CD4-positive, alpha-beta T cell treated with Interleukin-15 for 1 hour (primary cell): ENCODE data around the gene TRAPPC3L.

Experiments used
- DNase-seq: peaks from one replicate; pipeline ENCODE4 v3.0.0-alpha.2; 2020

TRAPPC3L gene

DNA sequence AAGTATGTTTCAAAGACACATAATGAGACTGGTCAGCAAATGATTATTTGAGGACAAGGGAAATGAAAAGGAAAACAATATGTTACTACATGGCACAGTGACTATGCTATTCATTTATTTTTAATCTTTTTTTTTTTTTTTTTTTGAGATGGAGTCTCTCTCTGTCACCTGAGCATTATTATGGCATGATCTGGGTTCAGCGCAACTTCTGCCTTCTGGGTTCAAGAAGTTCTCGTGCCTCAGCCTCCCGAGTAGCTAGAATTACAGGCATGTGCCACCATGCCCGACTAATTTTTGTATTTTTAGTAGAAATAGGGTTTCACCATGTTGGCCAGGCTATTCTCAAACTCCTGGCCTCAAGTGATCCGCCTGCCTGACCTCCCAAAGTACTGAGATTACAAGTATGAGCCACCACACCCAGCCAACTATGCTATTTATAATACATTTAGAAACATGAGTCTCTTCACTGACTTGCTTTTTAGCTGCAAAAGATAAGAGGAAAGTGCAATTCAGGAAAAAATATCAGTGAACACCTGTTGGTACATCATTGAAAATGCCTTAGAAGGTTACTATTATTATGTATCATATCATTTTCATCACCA lies 11.4 kb upstream of the TRAPPC3L start:
- DNase-seq = no peak

DNA sequence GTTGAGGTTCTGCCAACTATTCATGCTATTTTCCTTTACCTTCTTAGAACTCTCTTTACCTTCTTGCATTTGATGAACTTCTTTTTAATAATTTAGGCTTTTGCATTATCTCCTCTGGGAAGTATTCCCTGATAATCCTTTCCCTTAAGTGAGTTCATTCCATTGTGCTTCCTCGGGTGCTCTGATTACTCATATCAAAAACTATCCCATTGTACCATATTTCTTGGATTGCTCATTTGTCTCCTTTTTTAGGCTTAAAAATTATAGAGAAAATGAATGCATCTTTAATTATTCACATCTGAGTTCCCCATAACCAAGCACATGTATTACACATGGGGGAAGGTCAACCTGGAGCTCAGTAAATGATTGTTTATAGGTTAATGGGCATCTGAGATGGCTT lies 10.6 kb upstream of the TRAPPC3L start:
- no peak for DNase-seq

DNA sequence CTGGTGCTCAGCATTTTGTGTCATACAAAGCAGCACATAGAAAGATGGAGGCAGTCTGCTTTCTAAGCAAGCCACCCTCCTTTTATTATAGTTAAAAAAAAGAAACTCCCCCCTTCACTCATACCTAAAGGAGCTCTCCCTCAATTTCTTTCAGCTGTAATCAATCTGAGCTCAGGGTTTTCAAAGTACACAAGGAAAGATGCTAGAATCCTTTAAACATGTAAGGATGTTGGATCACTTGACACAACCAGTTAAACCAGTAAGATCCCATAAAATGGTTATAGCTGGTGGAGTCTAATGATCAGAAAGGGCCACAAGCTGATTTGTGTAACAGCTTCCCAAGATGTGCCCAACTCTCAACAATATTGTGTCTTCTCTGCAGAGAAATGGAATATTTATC lies 8.0 kb upstream of the TRAPPC3L start, which contains the start of gene CALHM4:
CALHM4 (plus strand) TSS at position 301 of the 400 bp plus-strand sequence; CDS start at position 344, 43 bp downstream.
- DNase-seq = no peak

DNA sequence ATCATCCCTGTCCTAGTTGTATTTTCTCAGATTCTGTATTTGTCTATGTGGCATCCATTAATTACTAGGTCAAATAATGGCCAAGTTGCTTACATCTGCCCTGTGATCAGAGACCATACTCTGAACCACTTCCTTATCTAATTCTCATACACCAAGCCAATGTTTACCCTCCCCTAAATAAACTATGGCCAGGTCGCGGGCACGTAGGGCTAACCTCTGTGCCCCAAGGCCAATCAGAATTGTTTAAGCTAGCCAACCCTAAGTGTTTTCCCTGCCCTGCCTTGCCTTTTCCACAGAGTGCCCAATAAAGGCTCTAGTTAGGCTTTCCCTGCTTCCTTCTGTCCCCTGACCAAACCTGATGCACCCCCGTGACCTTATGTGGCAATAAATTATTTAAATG lies 5.3 kb upstream of the TRAPPC3L start:
- no peak for DNase-seq

DNA sequence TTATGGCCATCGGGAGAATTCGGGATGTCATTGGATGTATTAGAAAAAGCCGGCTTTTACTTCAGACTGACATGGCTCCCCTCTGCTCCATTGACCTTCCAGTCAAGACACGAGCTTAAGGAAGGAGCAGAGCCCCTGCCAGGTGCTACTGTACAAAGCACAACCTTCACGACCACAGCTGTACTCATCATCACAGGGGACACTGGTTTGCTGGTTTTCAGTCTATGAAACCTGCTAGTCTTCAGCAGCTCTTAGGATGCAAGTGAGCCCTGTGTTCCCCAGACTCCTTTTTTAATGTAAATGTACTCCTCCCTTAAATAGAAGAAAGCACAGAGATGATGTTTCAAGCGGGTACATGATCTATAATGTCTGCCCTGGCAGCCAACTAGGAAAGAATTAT lies 1.9 kb upstream of the TRAPPC3L start:
- no peak for DNase-seq

DNA sequence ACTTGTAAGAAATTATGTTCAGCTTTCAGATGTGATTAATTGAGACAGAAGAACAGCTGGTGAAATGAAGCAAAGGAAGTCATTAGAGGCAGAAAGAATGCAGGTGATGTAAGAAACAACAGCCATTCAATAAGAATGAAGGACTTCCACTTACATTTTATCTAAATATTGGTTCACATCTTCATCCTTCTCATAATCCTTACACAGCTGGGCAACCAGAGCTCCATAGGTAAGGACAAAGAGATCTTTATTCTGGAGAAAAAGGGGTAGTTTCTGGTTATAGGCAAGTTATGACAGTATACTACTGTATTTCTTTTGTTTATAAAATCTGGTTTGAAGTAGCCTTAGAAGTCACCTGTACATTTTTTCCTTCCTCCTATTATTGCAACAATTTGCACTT lies 2.3 kb downstream of the TRAPPC3L start:
- DNase-seq = no peak

DNA sequence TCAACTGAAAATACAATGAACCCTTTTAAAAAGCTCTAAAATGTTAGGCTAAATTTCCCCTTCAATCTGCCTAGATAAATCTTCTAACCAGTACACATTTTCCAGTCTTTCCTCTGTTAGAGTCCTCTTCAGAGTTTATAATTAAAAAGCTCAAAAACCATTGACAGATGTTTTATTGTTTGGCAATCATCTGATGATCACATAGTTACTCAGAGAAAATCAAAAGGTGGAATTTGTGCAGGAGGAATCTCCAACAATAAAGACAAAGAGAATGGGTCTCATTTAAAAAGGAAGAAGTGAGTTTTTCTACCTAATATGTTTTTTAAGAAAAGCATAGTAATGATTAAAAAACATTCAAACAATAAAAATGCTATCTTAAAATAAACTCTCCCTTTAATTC lies 3.1 kb downstream of the TRAPPC3L start:
- no peak for DNase-seq

DNA sequence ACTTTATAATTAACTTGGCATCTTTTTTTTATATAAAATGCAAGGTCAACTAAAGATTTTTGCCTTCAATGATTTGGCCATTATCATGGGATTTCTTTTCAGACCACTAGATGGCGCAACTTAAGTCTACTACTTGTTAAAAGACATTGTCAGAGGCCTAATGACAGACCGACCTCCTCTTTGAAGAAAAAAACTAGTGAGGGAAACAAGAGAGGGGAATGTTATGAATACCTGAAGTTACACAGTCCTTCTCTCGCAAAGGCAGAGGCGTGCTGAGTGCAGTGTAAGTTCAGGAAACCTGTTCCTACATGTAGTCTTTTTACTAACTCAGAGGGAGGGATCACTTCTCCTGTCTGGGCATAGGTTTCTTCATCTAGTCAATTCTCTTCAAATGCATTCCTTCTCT lies 9.3 kb downstream of the TRAPPC3L start:
- DNase-seq = no peak

DNA sequence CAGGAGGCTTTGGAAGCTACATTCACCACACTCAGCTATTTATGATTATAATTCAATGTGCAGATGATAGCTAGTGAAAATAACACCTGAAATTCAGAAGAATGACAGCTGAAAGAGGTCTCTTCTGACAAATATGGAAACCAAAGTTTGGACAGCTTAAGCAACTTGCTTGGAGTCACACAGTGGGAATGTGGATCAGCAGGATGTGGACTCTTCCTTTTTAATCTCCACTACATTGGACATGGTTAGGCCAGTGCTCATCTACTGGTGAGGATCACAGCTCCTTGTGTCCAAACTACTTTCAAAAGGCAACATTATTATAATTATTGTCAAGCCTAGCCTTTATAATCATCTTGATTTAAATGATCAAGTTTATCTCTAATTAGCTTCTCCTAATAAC lies 10.4 kb downstream of the TRAPPC3L start:
- DNase-seq = no peak

DNA sequence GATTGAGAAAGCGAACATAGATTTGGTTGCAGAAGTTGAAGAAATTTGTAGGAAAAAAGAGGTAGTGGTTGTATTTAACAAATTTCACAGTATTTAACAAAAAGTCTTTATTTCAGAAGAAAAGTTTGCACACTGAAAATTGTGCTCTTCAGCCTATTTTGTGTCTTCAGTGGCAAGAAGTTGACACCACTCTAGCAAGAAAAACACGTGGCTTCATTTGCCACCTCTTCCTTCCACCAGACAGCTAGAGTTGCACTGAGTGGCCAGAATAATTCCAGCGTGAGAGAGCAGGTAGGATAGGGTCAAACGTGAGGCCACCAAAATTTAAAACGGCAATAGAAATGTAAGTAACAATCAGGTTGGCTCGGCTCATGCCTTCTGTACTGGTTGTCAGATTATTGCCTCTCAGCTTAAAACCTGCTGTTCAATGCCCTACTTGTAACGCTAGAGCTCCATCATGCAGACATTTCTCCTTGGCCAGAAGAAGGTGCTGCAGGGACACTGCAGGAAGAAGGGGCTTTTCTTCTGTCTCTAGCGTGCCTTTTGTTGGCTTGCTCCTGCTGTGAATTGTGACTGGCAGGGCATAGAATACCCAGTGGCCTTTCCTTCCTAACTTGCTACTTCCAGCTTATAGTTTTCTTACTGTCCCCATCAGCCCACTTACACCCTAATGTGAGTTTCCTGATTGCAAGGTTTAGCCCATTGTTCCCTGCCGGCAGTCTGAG lies 12.1 kb downstream of the TRAPPC3L start:
- no peak for DNase-seq

DNA sequence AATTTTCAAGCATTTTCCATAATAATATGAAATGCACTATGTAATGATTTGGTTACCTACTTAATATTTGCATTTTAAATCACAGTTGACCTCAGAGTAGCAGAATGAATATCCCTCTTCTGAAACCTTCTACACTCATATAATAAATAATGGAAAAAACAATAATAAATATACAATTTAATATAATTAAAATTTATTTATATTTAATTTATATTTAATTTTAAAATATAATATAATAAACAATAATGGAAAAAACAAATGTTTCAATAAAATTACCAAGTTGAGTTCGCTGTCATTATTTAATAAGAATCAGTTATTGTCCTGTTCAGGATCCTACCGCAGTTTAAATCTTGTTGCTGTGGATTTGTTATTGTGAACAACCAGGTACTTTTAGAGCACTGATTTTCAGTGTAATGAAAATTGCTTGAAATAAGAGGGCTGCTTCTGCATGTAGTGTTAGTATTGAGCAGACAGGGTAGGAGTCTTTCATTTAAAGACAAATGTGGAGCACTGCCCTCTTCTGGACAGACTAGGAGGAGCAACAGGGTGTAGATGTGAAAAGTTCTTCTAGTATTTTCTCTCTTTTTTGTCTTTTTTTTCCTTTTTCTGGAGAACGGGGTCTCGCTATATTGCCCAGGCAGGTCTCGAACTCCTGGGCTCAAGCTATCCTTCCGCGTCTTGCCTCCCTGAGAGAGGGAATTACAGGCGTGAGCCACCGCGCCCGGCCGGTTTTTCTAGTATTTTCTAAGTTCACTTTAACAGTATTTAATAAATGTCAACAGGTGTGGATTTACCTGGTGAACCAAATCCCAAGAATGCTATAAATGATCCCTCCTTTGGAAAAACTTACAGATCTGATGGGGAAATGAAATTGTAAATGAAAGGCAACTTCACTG lies 13.6 kb downstream of the TRAPPC3L start:
- DNase-seq = peak; percentile 50

DNA sequence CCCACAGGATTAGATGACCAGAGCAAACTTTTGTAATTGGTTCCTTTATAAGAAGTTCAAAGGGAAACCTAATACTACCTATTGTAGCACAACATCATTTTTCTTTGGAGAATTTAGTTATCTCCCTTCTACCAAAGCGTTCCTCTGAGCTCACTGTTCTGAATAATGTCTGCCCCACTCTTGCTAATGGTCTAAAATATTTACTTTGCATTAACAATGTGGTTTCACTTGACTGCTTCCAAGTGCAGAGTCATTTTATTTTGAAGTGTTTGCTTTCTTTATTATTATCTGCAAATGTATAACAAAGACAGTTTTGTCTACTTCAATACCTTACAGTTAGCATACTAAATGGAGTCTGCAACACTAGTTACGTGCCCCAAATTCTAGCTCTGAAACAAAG lies 15.0 kb downstream of the TRAPPC3L start:
- no peak for DNase-seq

DNA sequence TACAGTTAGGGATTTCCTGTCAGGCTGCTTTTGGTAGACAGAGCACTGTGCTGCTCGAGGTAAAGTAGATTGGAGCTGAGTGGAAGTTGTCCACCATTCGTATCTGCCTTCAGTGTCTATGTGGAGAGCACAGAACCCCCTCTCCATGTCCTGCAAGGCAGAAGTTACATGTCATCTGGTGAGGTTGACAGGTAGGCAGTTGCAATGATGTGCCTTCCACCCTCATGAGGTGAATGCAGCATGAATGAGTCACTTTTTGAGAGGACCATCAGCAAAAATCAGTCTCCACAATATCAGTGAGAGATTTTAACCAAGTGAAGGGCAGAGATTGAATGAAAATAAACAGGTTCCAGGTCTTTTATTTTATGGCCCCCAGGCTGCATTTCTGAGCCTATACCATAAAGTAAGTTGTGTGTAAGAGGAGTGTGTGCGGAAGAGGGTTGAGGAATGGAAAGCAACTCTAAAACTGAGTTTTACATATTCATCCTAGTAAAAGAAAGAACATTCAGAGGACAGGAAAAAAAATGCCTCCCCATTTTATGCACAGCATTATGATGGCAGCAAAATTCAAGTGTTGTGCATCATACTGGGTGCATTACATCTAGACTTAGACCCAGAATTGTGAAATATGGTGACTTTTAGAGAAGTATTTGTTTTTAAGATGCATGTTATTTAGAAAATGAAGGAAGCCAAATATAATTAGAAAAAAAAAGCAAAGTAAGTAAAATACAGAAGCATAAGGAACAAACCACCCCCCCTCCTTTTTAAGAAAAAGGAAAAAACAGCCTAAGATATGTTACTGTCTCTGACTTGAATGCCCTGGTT lies 15.8 kb downstream of the TRAPPC3L start:
- DNase-seq = no peak

DNA sequence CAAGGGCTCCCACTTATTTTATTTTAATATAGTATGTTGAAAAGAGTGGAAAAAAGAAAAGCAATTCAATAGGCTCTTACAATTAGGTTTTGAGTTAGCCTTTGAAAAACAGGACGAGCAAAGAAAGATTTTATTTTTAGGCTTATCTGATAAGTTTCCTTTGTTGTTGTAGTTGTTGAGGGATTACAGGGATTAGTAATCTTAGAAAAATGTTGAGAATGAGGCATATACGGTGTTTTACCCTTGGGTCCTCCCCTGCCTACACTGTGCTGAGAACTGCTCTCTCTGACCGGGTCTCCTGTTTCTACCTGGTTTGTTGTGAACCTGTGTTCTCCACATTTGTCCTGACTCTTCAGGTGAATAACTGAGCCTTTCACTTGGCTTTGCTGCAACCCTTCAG lies 16.7 kb downstream of the TRAPPC3L start:
- no peak for DNase-seq

DNA sequence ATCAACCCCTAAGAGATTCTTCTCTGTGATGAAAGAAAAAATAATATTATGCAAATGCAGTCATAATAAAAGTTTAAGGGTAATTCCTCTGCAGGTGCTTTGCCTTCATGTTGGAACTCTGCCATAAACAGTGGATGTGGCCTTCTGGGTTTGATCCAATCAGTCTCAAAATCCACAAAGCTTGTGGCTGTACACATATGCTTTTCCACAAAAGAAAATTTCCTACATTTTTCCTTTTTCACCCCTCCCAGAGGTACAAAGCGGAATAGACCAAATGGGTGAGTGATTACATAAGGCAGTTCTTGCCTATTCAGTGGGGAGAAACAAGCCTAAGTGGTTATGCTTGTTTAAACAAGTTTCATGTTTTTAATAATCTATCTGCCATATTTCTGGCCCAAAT lies 17.4 kb downstream of the TRAPPC3L start:
- DNase-seq = no peak

DNA sequence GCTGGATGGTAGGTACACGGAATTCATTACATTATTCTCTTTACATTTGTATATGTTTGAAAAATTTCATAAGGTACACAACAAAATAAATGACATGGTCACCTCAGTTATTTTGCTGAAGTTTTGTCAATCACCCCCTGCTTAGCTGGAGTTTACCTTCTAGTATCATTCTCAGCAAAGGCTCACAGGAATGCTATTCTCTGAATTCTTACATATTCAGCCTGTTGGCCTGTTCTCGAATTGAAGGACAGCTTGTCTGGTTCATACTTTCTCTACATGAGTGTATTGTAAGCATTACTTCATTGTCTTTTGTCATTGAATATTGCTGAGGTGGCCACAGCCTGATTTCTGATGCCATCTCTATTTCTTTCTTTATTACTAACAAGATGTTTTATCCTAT lies 21.2 kb downstream of the TRAPPC3L start:
- DNase-seq = no peak

DNA sequence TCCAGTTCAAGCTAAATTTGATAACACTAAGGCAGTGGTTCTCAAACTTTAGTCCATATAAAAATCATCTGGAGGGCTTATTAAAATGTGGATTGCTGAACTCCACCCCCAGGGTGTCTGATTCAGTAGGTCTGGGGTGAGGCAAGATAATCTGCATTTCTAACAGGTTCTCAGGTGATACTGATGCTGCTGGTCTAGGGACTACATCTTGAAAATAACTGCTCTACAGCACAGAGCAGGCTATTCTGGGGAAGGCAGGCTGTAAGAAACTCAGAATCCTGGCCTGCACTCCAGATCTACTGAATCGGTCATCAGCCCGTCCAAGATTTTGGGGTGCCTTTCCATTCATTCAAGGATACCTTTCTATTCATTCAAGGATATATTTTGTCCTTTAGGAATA lies 22.6 kb downstream of the TRAPPC3L start:
- DNase-seq = no peak

DNA sequence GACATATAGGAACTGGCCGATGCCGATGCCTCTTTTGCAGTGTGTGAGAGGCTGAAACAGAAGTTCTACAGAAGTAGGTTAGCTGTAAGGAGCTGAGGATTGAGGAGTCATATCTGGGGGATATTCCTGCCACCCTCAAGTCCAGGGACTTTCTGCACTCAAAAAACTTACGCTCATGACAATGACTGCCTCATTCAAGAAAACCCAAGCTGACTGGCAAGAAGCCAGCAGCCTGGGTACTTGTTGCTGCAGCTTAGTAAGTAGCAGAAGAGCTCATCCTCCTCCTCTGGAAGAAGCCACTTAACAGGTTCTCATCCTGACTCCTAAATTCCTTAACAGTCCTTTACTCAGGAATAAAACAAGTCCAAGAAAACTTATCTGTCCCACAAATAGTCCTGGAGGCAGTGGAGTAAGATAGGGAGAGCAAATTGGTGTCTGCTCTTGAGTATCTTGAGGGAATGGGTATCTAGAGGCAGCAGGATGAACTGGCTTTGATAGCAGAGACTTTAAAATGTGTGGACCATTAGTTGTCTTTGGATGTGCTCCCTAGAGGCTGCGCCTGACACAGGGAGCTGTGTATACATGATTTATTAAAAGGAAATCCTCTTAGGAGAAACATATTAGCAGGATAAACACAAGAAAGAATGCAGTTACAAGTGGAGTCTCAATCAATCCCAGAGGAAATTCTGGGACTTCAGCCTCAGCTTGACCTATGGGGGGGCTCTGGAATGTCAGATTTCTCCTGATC lies 26.7 kb downstream of the TRAPPC3L start:
- DNase-seq = no peak

DNA sequence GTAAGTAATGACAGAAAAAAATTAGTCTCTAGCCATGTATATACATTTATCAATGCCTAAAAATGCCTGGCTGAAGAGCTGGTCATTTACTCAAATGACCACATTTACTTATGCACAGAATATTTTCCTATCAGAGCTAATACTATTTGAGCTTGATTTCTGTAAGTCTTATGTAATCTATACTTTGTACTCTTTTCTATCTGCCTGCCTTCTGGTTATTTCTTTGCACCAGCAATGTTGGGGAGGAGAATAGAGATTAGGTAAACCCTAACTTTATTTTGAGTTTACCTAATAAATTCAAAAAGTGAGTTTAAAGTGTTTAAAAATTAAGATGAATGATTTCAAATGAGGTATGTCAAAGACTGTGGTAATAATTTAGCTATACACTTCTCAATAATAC lies 30.3 kb downstream of the TRAPPC3L start:
- no peak for DNase-seq

DNA sequence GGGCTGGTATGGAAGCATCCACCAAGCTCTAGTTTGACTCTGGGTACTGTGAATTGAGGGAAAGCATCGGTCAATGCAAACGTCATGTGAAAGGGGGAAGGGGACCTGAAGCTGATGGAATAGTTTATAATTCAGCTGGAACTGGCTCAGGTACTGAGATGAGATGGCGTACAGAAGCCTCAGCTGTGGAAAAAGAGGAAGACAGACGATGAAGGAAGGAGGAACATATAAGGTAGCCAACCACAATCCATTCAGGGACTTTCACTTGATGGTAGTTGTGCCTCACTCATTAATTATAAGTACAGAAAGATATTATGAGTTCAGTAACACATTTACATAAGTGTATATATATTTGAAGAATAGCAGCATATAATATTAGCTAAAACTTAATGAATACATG lies 31.4 kb downstream of the TRAPPC3L start:
- DNase-seq = no peak

DNA sequence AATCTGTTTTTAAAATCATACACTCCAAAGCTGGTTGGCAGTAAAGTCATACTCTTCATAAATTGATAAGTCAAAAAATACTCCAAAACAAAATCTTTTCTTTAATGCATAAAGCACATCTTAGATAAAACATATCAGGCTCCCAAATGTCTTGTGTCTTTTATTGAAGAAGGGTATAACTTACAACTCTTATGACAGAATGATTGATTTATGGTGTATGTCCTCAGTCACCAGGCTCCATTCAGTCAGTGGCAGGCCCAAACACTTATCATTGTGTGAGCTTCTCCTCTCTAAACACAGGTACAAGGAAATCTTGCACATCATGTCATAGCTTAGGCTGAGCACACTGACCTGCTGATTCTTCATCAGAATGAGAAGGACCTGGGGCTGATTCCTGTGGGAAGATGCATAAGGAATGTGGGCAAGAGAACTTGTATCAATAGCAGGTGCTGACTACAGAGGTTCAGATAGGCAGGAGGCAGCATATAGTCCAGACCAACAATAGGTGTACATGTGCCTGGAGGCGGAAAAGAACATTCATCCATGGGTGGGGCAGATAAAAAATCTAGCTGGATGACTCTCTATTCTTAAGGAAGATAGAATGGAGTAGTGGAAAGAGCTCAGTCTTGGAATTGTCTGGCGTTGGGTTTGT lies 32.1 kb downstream of the TRAPPC3L start:
- DNase-seq = no peak

DNA sequence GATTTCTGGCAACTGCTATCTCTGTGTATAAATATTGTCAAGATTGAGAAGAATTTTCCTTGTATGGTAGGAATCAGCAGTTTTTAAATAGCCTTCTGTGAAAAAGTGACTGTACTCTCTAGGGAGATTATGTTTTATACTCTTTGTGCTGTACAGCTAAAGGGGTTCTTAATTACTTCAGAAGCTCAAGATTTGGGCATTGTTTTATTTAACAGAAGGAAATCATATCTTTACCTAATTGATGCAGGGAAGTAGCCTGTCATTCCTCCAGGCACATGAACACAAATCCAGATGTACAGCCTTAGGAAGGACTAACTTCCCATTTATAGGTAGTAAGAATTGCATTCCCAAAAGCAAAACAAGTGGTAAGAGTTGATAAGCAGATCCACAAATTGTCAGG lies 32.8 kb downstream of the TRAPPC3L start:
- DNase-seq = no peak
